GM19043 (cell line): ENCODE measurements around the gene FABP1.

Experiments
- ATAC-seq: cut with Tn5 transposase; IDR thresholded peaks from one replicate; pipeline ENCODE4 v1.9.1; 2021; ENCODE audit warnings: low read depth; ENCODE audit not compliant: unreplicated experiment

Gene FABP1

GRCh38 chr2:88127888-88128653, at the start of gene FABP1:
TSS of gene FABP1 (minus strand) at chr2:88128062. CDS start at chr2:88128017, 45 bp downstream.
- ATAC-seq: no peak

GRCh38 chr2:88177556-88177955, 49.7 kb upstream of the FABP1 start:
- no peak for ATAC-seq

GRCh38 chr2:88176352-88176984, 48.6 kb upstream of the FABP1 start:
- ATAC-seq: no peak

GRCh38 chr2:88172882-88173281, 45.0 kb upstream of the FABP1 start:
- no peak for ATAC-seq

GRCh38 chr2:88171966-88172365, 44.1 kb upstream of the FABP1 start:
- ATAC-seq: no peak

- no peak for ATAC-seq
Observed at GRCh38 chr2:88170472-88170892, 42.6 kb upstream of the FABP1 start.

- no peak for ATAC-seq
Observed at GRCh38 chr2:88168386-88168785, 40.5 kb upstream of the FABP1 start.

- no peak for ATAC-seq
Observed at GRCh38 chr2:88167740-88168139, 39.9 kb upstream of the FABP1 start.

- no peak for ATAC-seq
Observed at GRCh38 chr2:88165332-88166003, 37.6 kb upstream of the FABP1 start.

- no peak for ATAC-seq
Observed at GRCh38 chr2:88161446-88162244, 33.8 kb upstream of the FABP1 start.

- ATAC-seq: no peak
Observed at GRCh38 chr2:88160517-88160916, 32.7 kb upstream of the FABP1 start.

GRCh38 chr2:88159955-88160415, 32.1 kb upstream of the FABP1 start:
- ATAC-seq: peak; percentile 57

- no peak for ATAC-seq
Observed at GRCh38 chr2:88159481-88159880, 31.6 kb upstream of the FABP1 start.

GRCh38 chr2:88148929-88149438, 21.1 kb upstream of the FABP1 start:
- ATAC-seq: no peak

- no peak for ATAC-seq
Observed at GRCh38 chr2:88147145-88147544, 19.3 kb upstream of the FABP1 start.

GRCh38 chr2:88146590-88146989, 18.7 kb upstream of the FABP1 start:
- no peak for ATAC-seq

GRCh38 chr2:88144914-88145497, 17.1 kb upstream of the FABP1 start:
- ATAC-seq: no peak

GRCh38 chr2:88144271-88144670, 16.4 kb upstream of the FABP1 start:
- ATAC-seq: no peak

GRCh38 chr2:88141952-88142351, 14.1 kb upstream of the FABP1 start:
- ATAC-seq: no peak

GRCh38 chr2:88139804-88140203, 11.9 kb upstream of the FABP1 start:
- no peak for ATAC-seq
